ENCODE results near the gene TMEM253.

GRCh38 chr14:21070083-21070609, 30.7 kb upstream of the TMEM253 start, which contains the start of gene ARHGEF40:
- TF ChIP-seq EZH2 (IDR thresholded peaks at IDR 0.05; ENCODE audit: low read length, missing control alignments) (no peak), CTCF (conservative IDR thresholded peaks at IDR 0.05 in 1 of 2, IDR thresholded peaks at IDR 0.05 in 1 of 2; ENCODE audit: low read depth in 1 of 2, low read length in 2 of 2) (no peak)
